Spleen (tissue), 11 donors: Measurements from ENCODE around the gene CERT1. TPM values are rescaled to one million over a fixed set of nuclear protein-coding genes. Genes with fewer than 3 reads are reported as not detected.

Experiments used
- DNase-seq: peaks from one replicate; pipeline ENCODE4 v3.0.0-alpha.2; 2020
- H3K27ac ChIP-seq, 8 donors: fragments of 200-600 bp; sonication (generic) in 7 of 8; 1 replicate in 4 of 8; 2 replicates in 4 of 8; pipeline versions ENCODE4 v1.5.0 to v1.8.0; 2016 to 2021; ENCODE audit warnings: inconsistent platforms in 4 of 8, mild to moderate bottlenecking in 4 of 8, moderate library complexity in 1 of 8
- H3K27me3 ChIP-seq, 7 donors: fragments of 200-600 bp; sonication (generic) in 6 of 7; replicated peaks in 1 of 7; 1 replicate in 4 of 7; 2 replicates in 3 of 7; pipeline versions ENCODE4 v1.5.0 to v1.8.0; 2016 to 2021; ENCODE audit warnings: inconsistent platforms in 3 of 7, mild to moderate bottlenecking in 1 of 7
- H3K36me3 ChIP-seq, 6 donors: fragments of 200-600 bp; sonication (generic) in 5 of 6; 1 replicate in 4 of 6; 2 replicates in 2 of 6; pipeline versions ENCODE4 v1.5.0 to v1.8.0; 2016 to 2021; ENCODE audit warnings: inconsistent platforms in 2 of 6
- H3K4me1 ChIP-seq, 6 donors: fragments of 200-600 bp; sonication (generic) in 5 of 6; 1 replicate in 3 of 6; 2 replicates in 3 of 6; pipeline versions ENCODE4 v1.5.0 to v1.8.0; 2016 to 2021; ENCODE audit warnings: inconsistent platforms in 3 of 6
- H3K4me3 ChIP-seq, 8 donors: fragments of 200-600 bp; sonication (generic) in 7 of 8; 1 replicate in 4 of 8; 2 replicates in 4 of 8; pipeline versions ENCODE4 v1.5.0 to v1.8.0; 2016 to 2021; ENCODE audit warnings: inconsistent platforms in 4 of 8, mild to moderate bottlenecking in 4 of 8, moderate library complexity in 2 of 8
- H3K9me3 ChIP-seq, 8 donors: fragments of 200-600 bp; sonication (generic) in 7 of 8; 1 replicate in 4 of 8; 2 replicates in 4 of 8; pipeline versions ENCODE4 v1.5.0 to v1.8.0; 2016 to 2021; ENCODE audit warnings: inconsistent platforms in 4 of 8
- CTCF ChIP-seq, 11 experiments: fragments of 200-600 bp in 7 of 11; fragments of 450-650 bp in 4 of 11; sonication (generic) in 4 of 11; IDR thresholded peaks in 8 of 11; conservative IDR thresholded peaks in 3 of 11; 1 replicate in 7 of 11; 2 replicates in 4 of 11; pipeline versions ENCODE4 v1.4.0 to v1.8.0; 2016 to 2021; ENCODE audit warnings: antibody characterized with exemption in 11 of 11, inconsistent platforms in 4 of 11, mild to moderate bottlenecking in 1 of 11
- POLR2A ChIP-seq, 3 donors: fragments of 450-650 bp; IDR thresholded peaks; one replicate each; pipeline ENCODE4 v1.5.1; 2017; ENCODE audit warnings: antibody characterized with exemption in 3 of 3, mild to moderate bottlenecking in 1 of 3
- POLR2AphosphoS5 ChIP-seq, 3 donors: sonication (generic); formaldehyde crosslinking; IDR thresholded peaks; one replicate each; pipeline ENCODE4 v1.5.1; 2017; ENCODE audit warnings: antibody characterized with exemption in 3 of 3
- WGBS, 5 donors: extraction: QIAGEN DNeasy Blood & Tissue Kit in 3 of 5; methylation state at CpG; one replicate each; pipeline versions ENCODE4 v1.1.5 to v1.1.7; 2013 to 2018; 5-methylcytosine and 5-hydroxymethylcytosine counted together
- intact Hi-C: fragments of 100-400 bp; cut with DNase I; formaldehyde crosslinking; loops from one replicate; pipeline ENCODE4 v1.15.0; 2023; ENCODE audit warnings: low total_unique reads
- polyA plus RNA-seq, 3 donors: library from polyadenylated mRNA; stranded (reverse); fragments of 200-250 nt; gene quantifications; one replicate each; pipeline ENCODE4 v1.2.1, GENCODE V29; 2013
- total RNA-seq, 7 donors: library from RNA; depleted of rRNA in 3 of 7; stranded (reverse); fragments of >200 nt in 3 of 7; fragmentation: NEBNext Ultra II Directional in 4 of 7; extraction: Animal tissue kit (Norgen Biotek cat#: 25700) in 4 of 7; gene quantifications; one replicate each; pipeline versions ENCODE4 v1.1.0 to v1.2.1, GENCODE V29; 2016 to 2021
- donor health status: healthy with polysubstance abuse.
- donor health status: DM: no; HTN: no; CAD: no; lungs with moderate emphysema.
- donor health status: DM: no; HTN: no; CAD: no.
- donor health status: Bipolar disorder and iron deficiency.
- donor health status: healthy.
- donor health status: DM: no; HTN: no; CAD: no.
- donor health status: DM: yes; HTN: yes; CAD: no.

Gene CERT1
- total and polyA plus RNA-seq, 10 donors, result 8.5 to 71.1 (median 51.4) TPM

- no peaks in the 10 kb centered on the region for H3K9me3 ChIP-seq
- H3K4me1 ChIP-seq, result no peaks in the 10 kb centered on the region
- no peak overlapping the region for H3K27ac ChIP-seq
- no peak overlapping the region for H3K4me3 ChIP-seq
- intact Hi-C loops, result no loop called here
- WGBS, 5 donors, result 69 to 94% (median 84%) methylated on average over 2 of the region's 2 CpGs
- peaks cover 0 to 33% (median 0%) of the 10 kb centered on the region in 6 donors for H3K36me3 ChIP-seq
- no peak for DNase-seq
- no peaks in the 10 kb centered on the region for H3K27me3 ChIP-seq
- TF ChIP-seq CTCF (IDR thresholded peaks at IDR 0.05 in 8 of 11, conservative IDR thresholded peaks at IDR 0.05 in 3 of 11), result no peak
- no peak for TF ChIP-seq POLR2AphosphoS5 (IDR thresholded peaks at IDR 0.05)
- TF ChIP-seq POLR2A (IDR thresholded peaks at IDR 0.05), result no peak
These were observed 33.7 kb upstream of the CERT1 start for GRCh38 chr5:75545131-75545530.

- WGBS, 5 donors, result 46 to 86% (median 58%) methylated on average over 1 of the region's 1 CpG
- DNase-seq, result no peak
- no peak for TF ChIP-seq POLR2A (IDR thresholded peaks at IDR 0.05)
- TF ChIP-seq CTCF (IDR thresholded peaks at IDR 0.05 in 8 of 11, conservative IDR thresholded peaks at IDR 0.05 in 3 of 11), result no peak
- no peak for TF ChIP-seq POLR2AphosphoS5 (IDR thresholded peaks at IDR 0.05)
- intact Hi-C loops, result no loop called here
- Histone ChIP-seq H3K27me3 (no peaks in the 10 kb centered on the region), H3K27ac (no peak overlapping the region), H3K4me1 (peaks cover 0 to 31% (median 15%) of the 10 kb centered on the region in 6 donors), H3K9me3 (peaks cover 0 to 28% (median 25%) of the 10 kb centered on the region in 8 donors), H3K36me3 (peaks cover 0 to 50% (median 3%) of the 10 kb centered on the region in 6 donors), H3K4me3 (no peak overlapping the region)
These were observed 26.8 kb upstream of the CERT1 start for GRCh38 chr5:75538211-75538610.

- H3K4me1 ChIP-seq, result peaks cover 0 to 31% (median 15%) of the 10 kb centered on the region in 6 donors
- DNase-seq, result peak; percentile 80
- peaks cover 0 to 50% (median 3%) of the 10 kb centered on the region in 6 donors for H3K36me3 ChIP-seq
- H3K27me3 ChIP-seq, result no peaks in the 10 kb centered on the region
- no peak overlapping the region for H3K4me3 ChIP-seq
- intact Hi-C loops, result no loop called here
- H3K9me3 ChIP-seq, result peaks cover 0 to 38% (median 30%) of the 10 kb centered on the region in 8 donors
- WGBS, 5 donors, result 86 to 94% (median 94%) methylated on average over 6 of the region's 6 CpGs
- TF ChIP-seq POLR2AphosphoS5 (IDR thresholded peaks at IDR 0.05), result no peak
- TF ChIP-seq CTCF (IDR thresholded peaks at IDR 0.05 in 8 of 11, conservative IDR thresholded peaks at IDR 0.05 in 3 of 11), result no peak
- TF ChIP-seq POLR2A (IDR thresholded peaks at IDR 0.05), result no peak
- peak overlapping the region in 2 of 8 donors; percentile 21 to 25 for H3K27ac ChIP-seq
These were observed 25.4 kb upstream of the CERT1 start for GRCh38 chr5:75536694-75537360.

- intact Hi-C loops, result no loop called here
- TF ChIP-seq POLR2A (IDR thresholded peaks at IDR 0.05) (no peak), CTCF (IDR thresholded peaks at IDR 0.05 in 8 of 11, conservative IDR thresholded peaks at IDR 0.05 in 3 of 11) (no peak), POLR2AphosphoS5 (IDR thresholded peaks at IDR 0.05) (no peak)
- no peaks in the 10 kb centered on the region for H3K27me3 ChIP-seq
These were observed 24.7 kb upstream of the CERT1 start for GRCh38 chr5:75536147-75536546.

More at GRCh38 chr5:75536147-75536546, 24.7 kb upstream of the CERT1 start:
- no peak for DNase-seq
- no peak overlapping the region for H3K4me3 ChIP-seq
- H3K27ac ChIP-seq, result peak overlapping the region in 2 of 8 donors; percentile 21 to 25
- H3K9me3 ChIP-seq, result peaks cover 0 to 38% (median 30%) of the 10 kb centered on the region in 8 donors
- peaks cover 0 to 31% (median 15%) of the 10 kb centered on the region in 6 donors for H3K4me1 ChIP-seq
- H3K36me3 ChIP-seq, result peaks cover 0 to 50% (median 3%) of the 10 kb centered on the region in 6 donors
- 62 to 89% (median 80%) methylated on average over 3 of the region's 3 CpGs for WGBS, 5 donors
